Stimulated activated CD8-positive, alpha-beta memory T cell treated with anti-CD3 and anti-CD28 coated beads, Interleukin-15, amount 100 ng/mL, for 1 hour (primary cell): ENCODE data around the gene SGPP1.
"Not testable (repeated sequence)": the region's sequence is repeated elsewhere in the genome, so short reads cannot be mapped to it uniquely, and the experiment has no call there.

Source experiments
- DNase-seq: peaks from one replicate; pipeline ENCODE4 v3.0.0-alpha.2; 2020; ENCODE audit warnings: low read depth

SGPP1 gene

GRCh38 chr14:63726499-63726898 is 1.4 kb downstream of the SGPP1 start:
- DNase-seq = no peak

GRCh38 chr14:63725786-63726460 is 1.9 kb downstream of the SGPP1 start:
- DNase-seq = no peak

DNA sequence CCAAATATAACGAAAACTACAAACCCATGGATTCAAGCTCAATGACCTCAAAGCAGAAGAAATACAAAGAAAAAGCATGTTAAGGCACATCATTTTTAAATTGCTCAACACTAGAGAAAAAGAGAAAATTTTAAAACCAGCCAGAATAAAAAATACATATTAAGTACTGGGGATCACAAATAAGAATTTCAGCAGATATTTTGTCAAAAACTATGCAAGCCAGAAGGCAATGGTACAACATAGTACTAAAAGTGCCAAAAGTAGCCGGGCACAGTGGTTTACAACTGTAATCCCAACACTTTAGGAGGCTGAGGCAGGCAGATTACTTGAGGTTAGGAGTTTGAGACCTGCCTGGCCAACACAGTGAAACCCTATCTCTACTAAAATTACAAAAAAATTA is 10.2 kb downstream of the SGPP1 start:
- no peak for DNase-seq

DNA sequence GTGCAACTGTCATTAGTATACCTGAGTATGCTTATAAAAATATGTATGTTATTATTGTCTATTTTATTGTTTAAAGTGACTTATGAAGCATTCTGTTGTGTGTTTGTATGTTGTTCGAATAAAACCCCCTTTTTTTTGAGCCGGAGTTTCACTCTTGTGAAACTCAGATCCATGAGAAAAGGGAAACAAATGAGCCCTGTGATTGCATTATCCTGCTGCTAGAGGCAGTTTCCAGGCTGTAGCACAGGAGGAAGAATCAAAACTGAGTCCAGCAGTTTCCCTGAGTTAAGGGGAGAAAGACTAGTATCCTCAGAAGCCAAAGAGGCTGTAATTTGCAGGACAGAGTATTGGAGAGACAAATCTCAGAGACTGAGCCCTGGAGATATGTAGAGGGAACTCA is 12.5 kb downstream of the SGPP1 start:
- no peak for DNase-seq

GRCh38 chr14:63713764-63714163 is 14.1 kb downstream of the SGPP1 start:
- no peak for DNase-seq

- DNase-seq = no peak
Observed at GRCh38 chr14:63713058-63713457, 14.8 kb downstream of the SGPP1 start.

DNA sequence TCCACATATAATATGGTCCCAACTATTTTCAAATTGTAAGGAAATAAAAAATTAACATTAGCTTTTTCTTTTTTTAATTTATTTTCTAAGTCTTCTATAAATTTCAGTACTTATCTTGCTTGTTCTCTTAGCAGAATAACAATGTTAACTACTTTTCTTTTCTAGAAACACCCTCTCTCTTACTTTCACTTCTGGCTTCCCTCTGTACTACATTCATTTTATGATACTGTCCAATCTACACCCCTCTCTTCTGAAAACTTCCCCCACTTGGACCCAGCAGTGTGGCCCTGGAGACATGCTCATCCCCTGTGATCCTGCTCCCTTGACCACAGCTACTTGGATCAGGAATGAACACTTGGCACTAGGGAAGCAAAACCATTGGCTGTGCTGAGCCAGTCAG is 15.7 kb downstream of the SGPP1 start:
- DNase-seq = no peak

GRCh38 chr14:63710497-63710896 is 17.4 kb downstream of the SGPP1 start:
- no peak for DNase-seq

DNA sequence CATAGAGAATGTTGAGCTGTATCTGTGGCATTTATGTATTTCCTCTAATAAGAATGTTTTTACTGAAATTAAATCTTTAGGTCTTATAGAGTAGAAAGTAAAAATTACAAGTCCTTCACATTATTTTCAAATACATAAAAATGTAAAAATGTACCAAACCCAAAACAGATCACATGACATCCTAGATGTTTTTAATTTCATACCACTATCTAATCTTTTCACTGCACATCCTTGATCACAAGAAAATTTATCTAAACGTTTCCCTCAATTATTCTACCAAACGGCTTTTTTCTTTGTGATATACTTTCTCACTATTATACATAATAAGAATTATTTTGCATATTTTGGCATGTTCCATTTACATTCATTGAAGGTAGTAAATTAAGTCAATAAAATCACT is 18.3 kb downstream of the SGPP1 start:
- no peak for DNase-seq

DNA sequence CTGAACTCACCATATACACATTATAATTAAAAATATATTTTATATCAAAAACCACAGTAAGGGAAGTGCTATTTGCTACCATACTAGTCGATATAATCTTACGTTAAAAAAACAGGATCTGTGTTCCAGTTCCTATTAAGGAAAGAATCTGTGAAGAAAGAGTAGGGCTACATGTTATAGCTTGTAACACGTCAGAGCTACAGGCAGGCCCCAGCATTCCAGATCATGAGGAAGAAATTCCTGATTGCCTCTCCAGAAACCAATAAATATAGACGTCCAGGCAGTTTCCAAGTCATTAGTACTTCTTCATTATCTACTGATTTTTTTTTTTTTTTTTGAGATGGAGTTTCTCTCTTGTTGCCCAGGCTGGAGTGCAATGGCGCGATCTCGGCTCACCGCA is 20.6 kb downstream of the SGPP1 start:
- DNase-seq = no peak

- DNase-seq = no peak
Observed at GRCh38 chr14:63705561-63706070, 22.2 kb downstream of the SGPP1 start.

GRCh38 chr14:63702530-63702929 is 25.3 kb downstream of the SGPP1 start:
- DNase-seq = not testable (repeated sequence)

- DNase-seq = no peak
Observed at GRCh38 chr14:63701606-63702299, 26.1 kb downstream of the SGPP1 start.

DNA sequence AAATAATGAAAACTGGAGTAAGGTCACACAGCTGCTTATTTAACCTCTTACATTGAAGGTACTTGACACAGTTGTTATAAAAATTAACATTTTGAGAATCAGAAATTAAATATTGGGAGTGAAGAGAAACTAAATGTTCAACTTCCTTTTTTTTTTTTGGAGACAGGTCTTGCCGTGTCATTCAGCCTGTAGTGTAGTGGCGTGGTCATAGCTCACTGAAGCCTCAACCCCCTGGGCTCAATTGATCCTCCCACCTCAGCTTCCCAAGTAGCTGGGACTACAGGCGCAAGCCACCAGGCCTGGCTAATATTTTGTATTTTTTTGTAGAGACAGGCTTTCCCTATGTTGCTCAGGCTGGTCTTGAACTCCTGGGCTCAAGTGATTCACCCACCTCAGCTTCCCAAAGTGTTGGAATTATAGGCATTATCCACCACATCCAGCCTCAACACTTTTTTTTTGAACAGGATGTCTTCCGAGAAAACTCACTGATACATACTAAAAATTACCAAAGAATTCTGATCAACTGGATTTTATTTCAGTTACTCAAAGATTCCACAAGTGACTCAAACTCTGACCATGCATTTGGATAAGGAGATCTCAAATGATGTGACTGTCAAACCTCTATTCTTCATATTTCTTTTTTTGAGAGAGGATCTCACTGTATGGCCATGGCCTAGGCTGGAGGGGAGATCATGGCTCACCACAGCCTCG is 35.4 kb downstream of the SGPP1 start:
- DNase-seq = no peak

DNA sequence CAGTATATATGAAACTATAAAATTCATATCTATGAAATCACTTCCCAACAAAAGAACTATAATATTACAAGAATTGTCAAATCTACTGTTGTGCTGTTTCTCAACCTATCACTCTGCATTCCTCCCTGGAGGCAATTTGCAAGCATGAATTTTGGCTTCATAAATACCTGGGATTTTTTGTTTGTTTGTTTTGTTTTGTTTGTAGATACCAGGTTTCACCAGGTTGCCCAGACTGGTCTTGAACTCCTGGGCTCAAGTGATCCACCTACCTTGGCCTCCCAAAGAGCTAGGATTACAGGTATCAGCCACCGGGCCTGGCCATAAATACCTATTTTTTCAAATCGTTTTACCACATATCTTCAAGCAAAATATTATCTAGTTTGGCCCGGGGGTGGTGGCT is 38.7 kb downstream of the SGPP1 start:
- DNase-seq = no peak

DNA sequence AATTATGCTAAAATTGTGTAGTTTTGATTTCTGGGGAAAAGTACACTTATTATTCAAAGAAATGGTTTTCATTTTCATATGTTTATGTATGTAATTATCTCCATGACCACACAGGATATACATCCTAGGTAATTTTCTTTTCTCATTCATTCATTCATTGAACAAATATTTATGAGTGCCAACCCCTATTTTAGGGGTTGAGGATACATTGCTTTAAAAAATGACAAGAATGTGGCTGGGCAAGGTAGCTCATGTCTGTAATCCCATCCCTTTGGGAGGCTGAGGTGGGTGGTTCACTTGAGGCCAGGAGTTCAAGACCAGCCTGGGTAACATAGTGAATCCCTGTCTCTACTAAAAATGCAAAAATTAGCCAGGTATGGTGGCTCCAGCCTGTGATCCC is 40.9 kb downstream of the SGPP1 start:
- DNase-seq = no peak

GRCh38 chr14:63685401-63685800 is 42.5 kb downstream of the SGPP1 start:
- DNase-seq = no peak

DNA sequence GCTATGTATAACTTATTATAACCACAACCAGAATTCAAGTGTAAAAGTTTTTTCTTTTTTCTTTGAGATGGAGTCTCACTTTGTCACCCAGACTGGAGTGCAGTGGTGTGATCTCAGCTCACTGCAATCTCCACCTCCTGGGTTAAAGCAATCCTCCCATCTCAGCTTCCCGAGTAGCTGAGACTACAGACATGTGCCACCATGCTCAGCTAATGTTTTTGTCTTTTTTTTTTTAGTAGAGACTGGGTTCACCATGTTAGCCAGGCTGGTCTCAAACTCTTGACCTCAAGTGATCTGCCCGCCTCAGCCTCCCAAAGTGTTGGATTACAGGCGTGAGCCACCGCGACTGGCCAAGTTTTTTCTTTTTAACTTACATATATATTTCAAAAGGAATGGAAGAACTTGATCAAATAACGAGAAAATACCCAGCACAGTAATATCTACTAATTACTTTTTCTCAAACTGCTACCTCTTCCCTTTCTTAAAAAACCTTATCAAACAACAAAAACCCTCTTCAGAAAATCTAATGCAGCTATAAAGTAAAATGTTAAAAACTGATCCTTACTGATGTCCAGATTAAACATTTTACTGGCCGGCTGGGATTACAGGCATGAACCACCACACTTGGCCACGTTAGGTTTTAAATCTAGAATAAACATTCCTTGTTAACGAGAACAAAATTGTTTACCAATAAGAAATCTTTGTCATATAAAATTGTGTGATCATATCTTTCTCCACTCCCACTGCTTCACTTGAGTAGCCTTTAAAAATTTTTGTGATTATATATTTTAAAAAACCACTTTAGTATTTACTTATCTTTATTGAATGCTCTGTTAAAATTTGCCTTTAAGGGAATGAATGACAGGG is 44.9 kb downstream of the SGPP1 start:
- DNase-seq = no peak

DNA sequence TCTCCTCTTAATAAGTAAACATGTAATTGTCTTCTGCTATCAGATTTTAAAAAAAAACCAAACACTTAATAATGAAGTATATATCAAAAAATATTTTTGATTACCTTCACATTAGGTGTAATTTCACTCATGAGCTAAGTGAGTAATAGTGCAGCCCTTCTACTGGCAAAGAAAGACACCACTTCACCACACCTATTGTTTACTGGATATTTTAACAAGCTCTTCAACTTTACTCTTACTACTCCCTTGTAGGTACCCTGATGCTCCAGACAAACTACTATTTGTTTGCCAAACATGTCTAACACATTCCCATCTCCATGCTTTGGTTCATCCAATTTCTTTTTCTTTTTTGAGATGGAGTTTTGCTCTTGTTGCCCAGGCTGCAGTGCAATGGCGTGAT is 49.3 kb downstream of the SGPP1 start:
- DNase-seq = no peak

- DNase-seq = no peak
Observed at GRCh38 chr14:63677891-63678379, 49.9 kb downstream of the SGPP1 start.

DNA sequence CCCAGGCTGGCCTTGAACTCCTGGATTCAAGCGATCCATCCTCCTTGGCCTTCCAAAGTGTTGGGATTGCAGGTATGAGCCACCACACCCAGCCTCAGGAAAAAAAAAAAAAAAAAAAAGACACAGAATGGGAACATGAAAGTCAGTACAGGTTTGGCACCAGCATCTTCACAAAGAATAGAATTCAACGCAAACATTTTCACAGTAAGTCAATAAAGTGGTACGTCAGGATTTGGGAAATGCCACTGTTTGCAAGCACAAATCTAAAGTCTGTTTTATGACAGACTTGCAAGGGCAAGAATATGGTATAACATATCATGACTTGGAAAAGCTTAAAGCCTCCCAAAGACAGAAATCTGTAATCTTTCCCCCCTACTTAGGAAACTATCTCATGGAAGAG is 51.2 kb downstream of the SGPP1 start:
- DNase-seq = no peak

DNA sequence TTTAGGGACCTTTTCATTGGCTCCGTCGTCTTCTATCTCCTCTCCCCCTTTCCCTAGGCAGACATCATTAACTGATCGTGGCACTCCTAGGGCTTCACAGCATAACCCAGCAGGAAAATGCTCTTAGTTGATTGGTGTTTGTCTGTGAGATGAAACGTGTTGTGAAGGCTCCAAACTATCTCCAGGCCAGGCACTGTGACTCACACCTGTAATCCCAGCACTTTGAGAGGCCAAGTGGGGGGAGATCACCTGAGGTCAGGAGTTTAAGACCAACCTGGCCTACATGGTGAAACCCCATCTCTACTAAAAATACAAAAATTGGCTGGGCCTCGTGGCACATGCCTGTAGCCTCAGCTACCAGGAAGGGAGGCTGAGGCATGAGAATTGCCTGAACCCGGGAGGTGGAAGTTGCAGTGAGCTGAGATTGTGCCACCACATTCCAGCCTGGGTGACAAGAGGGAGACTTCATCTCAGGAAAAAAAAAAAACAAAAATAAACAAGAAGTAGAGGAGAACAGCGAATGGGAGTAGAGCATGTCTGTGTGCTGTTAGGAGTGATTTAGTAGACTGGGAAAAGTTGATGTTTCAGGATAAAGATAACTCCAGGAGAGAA is 53.9 kb downstream of the SGPP1 start:
- DNase-seq = no peak
